GM19099 (cell line): ENCODE measurements around the gene SCPEP1.
A peak's percentile ranks its signal among the peaks of the same experiment; 100 is the strongest.

ENCODE experiments used
- POLR2A ChIP-seq: IDR thresholded peaks from 3 replicates; pipeline ENCODE4 v1.6.1; 2011; ENCODE audit warnings: low read depth; ENCODE audit not compliant: insufficient read length; ENCODE audit errors: extremely low read depth

The SCPEP1 gene

GRCh38 chr17:56947741-56948140, 30.2 kb upstream of the SCPEP1 start:
- TF ChIP-seq POLR2A = no peak

- no peak for TF ChIP-seq POLR2A
Observed at GRCh38 chr17:56948491-56948890, 29.4 kb upstream of the SCPEP1 start.

GRCh38 chr17:56949595-56949994, 28.3 kb upstream of the SCPEP1 start:
- TF ChIP-seq POLR2A = no peak

- TF ChIP-seq POLR2A = no peak
Observed at GRCh38 chr17:56956992-56957391, 20.9 kb upstream of the SCPEP1 start.

GRCh38 chr17:56960596-56961538, 17.1 kb upstream of the SCPEP1 start, which contains the start of gene COIL:
Gene COIL, minus strand, starts transcription at chr17:56961050. Its CDS starts 31 bp downstream, at chr17:56961019.
- TF ChIP-seq POLR2A = peak; percentile 78

- no peak for TF ChIP-seq POLR2A
Observed at GRCh38 chr17:56966338-56966737, 11.6 kb upstream of the SCPEP1 start.

GRCh38 chr17:56970974-56971373, 7.0 kb upstream of the SCPEP1 start:
- no peak for TF ChIP-seq POLR2A

GRCh38 chr17:56972111-56972730, 5.7 kb upstream of the SCPEP1 start:
- no peak for TF ChIP-seq POLR2A

GRCh38 chr17:56973520-56973919, 4.4 kb upstream of the SCPEP1 start:
- no peak for TF ChIP-seq POLR2A

- TF ChIP-seq POLR2A = no peak
Observed at GRCh38 chr17:56974055-56974454, 3.9 kb upstream of the SCPEP1 start.

GRCh38 chr17:56975656-56976055, 2.3 kb upstream of the SCPEP1 start:
- no peak for TF ChIP-seq POLR2A

GRCh38 chr17:56976941-56977608, 856 bp upstream of the SCPEP1 start:
- TF ChIP-seq POLR2A = no peak

GRCh38 chr17:56978441-56979090, 635 bp downstream of the SCPEP1 start:
- no peak for TF ChIP-seq POLR2A

GRCh38 chr17:56979091-56979480, 1.2 kb downstream of the SCPEP1 start:
- TF ChIP-seq POLR2A = no peak

GRCh38 chr17:56982312-56982711, 4.4 kb downstream of the SCPEP1 start:
- TF ChIP-seq POLR2A = no peak
